ENCODE measurements around the gene PTPN6.
A peak's percentile ranks its signal among the peaks of the same experiment; 100 is the strongest.

PTPN6 gene

DNA sequence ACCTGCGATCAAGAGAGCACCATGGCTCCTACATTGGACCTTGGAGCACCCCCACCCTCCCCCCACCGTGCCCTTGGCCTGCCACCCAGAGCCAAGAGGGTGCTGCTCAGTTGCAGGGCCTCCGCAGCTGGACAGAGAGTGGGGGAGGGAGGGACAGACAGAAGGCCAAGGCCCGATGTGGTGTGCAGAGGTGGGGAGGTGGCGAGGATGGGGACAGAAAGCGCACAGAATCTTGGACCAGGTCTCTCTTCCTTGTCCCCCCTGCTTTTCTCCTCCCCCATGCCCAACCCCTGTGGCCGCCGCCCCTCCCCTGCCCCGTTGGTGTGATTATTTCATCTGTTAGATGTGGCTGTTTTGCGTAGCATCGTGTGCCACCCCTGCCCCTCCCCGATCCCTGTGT is 9.4 kb upstream of the PTPN6 start:
- no peak for DNase-seq (ENCODE audit: low read depth in 2 of 2)

DNA sequence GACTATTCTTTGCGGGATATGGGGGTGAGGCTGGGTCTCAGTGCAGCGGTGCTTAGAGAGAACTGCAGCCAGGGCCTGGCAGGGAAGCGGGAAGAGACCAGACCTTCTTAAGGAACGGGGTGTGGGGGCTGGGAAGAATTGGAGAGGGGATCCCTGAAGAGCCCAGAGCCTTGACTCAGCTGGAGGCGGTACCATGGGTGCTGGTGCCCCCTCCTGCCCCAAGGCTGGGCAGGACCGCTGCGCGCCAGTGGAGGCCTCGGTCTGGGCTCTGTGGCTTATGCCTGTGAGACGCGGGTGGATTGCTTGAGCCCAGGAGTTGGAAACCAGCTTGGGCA is 8.9 kb upstream of the PTPN6 start:
- no peak for DNase-seq (ENCODE audit: low read depth in 2 of 2)

DNA sequence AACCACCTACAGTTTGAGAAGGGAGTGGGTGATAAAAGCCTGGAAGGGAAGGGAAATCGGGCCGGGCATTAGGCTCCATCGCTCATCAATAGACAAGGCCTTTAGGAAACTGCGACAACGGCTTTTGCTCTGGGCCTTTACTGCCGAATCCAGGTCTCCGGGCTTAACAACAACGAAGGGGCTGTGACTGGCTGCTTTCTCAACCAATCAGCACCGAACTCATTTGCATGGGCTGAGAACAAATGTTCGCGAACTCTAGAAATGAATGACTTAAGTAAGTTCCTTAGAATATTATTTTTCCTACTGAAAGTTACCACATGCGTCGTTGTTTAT is 7.8 kb upstream of the PTPN6 start:
- no peak for DNase-seq (ENCODE audit: low read depth in 2 of 2)

DNA sequence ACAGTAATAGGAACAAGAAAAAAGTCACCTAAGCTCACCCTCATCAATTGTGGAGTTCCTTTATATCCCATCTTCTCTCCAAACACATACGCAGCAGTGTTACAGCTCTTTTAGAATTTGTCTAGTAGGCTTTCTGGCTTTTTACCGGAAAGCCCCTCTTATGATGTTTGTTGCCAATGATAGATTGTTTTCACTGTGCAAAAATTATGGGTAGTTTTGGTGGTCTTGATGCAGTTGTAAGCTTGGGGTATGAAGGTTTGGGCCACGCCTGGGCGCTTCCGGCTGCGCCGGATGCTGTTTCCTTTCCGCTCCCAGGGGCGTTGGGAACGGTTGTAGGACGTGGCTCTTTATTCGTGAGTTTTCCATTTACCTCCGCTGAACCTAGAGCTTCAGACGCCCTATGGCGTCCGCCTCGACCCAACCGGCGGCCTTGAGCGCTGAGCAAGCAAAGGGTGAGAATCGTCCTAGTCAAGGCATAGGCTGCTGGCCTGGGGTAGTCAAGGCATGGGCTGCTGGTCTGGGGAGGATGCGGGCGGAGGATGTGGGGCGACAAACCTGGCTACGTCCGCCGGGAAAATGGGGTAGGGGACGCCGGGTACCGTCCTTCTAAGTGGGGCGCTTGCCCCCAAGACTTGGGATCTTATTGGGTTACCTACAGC is 7.3 kb upstream of the PTPN6 start, which contains the start of the genes C12orf57 and RNU7-1:
Gene C12orf57 (plus strand): TSS at position 301 of the 659 bp plus-strand sequence. CDS start 100 bp downstream, at position 401.
Gene RNU7-1 (plus strand): TSS at position 95 of the 659 bp plus-strand sequence.
- no peak for DNase-seq (ENCODE audit: low read depth in 2 of 2)

DNA sequence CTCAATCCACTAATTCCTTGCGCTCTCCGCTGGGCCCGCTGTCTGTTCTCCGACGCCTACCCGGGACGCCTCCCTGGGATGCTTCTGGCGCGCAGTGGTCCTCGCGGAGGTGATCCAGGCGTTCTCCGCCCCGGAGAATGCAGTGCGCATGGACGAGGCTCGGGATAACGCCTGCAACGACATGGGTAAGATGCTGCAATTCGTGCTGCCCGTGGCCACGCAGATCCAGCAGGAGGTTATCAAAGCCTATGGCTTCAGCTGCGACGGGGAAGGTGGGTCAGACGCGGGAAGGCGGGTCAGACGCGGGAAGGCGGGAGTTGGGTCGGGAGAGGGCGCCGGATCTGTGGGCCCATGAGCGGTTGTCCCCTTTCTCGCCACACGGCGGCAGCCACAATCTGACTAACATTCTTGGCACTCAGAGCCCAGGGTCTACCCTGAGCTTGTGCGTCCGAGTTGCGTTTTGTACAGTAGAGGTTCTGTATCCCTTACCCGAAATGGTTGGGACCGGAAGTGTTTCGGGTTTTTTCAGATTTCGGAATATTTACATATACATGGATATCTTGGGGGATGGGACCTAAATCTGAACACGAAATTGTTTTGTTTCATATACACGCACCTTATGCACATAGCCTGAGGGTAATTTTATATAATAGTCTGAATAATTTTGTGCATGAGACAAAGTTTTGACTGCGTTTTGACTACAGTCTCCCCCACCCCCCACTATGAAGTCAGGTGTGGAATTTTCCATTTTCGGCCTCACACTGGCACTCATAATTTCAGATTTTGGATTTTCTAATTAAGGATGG is 6.6 kb upstream of the PTPN6 start:
- peak; percentile 75 to 86 for DNase-seq (ENCODE audit: low read depth in 2 of 2)

DNA sequence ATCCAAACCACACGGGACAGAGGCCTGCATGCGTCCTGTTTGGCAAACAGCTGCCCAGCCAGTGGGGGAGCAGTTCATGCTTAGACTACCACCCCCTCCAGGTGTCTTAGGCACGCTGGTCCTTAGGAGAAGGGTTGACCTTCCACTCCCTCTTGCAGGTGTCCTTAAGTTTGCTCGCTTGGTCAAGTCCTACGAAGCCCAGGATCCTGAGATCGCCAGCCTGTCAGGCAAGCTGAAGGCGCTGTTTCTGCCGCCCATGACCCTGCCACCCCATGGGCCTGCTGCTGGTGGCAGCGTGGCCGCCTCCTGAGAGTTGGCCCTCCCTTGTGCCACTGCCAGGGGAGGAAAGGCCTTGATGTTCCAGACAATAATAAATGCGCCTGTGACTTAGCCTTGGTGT is 5.5 kb upstream of the PTPN6 start:
- DNase-seq (ENCODE audit: low read depth in 2 of 2): no peak

DNA sequence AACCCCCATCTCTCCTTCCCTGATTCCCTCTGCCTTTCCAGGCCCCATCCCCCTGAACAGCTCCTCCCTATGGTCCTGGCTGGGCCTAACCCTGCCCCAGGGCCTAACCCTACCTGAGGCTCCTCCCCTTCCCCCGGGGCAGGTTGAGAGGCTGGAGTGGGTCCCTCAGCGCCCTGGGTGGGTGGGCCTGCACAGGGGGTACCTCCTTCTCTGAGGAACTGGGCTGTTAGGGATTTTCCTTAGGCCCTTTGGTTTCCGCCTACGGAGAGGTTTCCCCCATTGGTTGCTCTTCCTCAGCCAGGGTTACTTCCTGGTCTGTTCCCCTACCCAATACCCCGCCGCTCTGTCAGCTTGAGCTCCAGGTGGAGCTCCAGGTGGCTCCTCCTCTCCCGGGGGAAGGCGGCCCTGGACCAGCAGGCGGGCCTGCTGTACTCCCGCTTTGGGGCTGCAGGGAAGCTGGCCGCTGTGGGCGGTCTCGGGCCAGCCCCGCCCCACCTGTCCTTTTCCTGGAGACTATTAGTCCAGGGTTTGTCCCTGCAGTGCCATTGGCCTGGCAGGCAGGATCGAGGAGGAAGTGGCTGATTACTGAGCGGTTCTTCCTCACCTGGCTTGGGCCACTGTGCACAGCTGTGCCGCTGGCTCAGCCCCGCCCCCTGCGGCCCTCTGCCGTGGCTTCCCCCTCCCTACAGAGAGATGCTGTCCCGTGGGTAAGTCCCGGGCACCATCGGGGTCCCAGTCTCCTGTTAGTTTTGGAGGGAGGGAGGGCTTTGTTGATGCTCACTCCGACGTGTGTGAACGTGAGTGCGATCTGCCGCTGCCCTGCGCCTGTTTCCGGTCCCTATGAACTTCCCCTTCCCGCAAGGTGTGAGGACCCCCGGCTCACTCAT is 4.9 kb upstream of the PTPN6 start:
- DNase-seq (ENCODE audit: low read depth in 2 of 2): peak in 1 of 2 donors; percentile 69

DNA sequence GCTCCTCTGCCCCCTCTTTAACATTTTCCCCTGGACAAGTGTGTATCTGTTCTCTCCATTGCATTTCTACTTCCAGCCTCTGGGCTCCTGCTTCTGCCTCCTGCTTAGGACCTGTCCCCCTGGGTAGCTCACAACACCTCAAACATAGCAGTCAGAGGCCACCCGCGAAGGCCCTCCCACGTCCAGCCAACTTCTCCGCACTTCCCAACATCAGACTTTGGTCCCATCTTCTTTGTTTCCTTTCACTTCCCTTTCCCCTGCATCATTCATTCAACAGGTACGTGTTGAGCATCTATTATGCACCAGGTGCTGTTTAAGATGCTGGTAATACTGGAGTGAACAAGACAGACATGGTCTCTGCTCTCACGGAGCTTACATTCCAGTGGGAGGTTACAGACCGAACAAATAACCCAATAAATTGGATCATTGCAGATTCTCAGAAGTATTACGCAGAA is 4.2 kb upstream of the PTPN6 start:
- DNase-seq (ENCODE audit: low read depth in 2 of 2): no peak

DNA sequence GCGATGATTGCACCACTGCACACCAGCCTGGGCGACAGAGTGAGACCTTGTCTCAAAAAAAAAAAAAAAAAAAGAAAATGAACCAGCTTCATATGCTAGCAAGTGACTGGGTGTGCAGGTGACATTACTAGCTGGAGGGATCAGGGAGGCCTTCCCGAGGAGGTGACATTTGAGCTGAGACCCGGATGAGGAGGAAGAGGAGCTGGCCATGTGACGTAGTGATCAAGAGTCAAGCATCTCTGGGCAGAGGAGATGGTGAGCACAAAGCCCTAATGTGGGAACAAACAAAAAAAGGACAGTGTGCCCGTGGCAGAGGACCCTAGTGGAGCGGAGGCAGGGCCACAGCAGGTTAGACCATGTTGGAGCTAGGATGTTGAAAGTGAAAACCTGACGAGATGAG is 3.5 kb upstream of the PTPN6 start:
- DNase-seq (ENCODE audit: low read depth in 2 of 2): no peak

DNA sequence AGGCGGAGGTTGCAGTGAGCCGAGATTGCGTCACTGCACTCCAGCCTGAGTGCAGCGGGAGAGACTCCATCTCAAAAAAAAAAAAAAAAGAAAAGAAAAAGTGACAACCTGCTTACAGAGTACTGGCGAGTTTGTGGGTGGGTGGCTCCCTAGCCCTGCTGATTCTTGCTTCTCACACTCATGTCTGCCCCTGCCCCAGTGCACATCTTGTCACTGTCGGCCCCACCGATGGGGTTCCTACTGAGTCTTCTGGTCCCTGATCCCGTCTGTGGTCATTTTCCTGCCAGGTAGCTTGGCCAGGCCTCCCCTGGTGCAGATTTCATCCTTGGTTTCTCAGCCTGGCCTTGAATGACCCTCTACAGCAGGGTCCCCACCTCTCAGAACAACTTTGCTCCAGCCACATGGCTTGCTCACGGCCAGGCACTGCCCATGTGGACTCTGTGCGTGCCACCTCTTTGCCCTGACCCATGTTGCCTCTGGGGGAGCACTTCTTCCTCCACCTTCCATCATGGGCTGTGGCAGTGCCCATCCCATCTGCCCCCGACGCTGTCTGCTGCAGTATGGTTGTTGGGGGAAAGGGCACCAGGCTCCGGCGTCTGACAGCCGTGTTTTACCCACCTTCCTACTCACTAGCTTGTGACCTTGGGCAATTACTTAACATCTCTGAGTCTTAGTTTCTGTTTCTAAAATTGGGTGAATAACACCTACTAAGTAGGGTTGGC is 2.1 kb upstream of the PTPN6 start:
- DNase-seq (ENCODE audit: low read depth in 2 of 2): no peak

DNA sequence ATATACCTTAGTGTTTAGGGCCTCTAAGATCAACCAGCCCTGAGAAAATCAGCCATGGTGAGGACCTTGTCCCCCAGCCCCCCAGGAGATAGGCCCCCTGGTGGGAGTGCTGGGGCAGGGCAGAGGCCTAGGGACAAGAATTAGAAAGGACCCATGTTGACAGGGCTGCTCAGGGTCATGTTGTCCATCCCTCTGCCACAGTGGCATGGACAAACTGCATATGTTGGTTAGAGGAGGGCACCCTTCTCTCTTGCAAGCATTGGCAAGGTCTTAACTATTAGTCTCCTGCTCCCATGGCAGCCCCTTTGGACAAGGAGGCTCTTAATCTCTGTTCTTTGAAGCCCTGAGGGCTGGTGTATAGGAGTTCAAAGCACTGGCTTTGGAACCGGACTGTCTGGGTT is 755 bp upstream of the PTPN6 start:
- no peak for DNase-seq (ENCODE audit: low read depth in 2 of 2)

DNA sequence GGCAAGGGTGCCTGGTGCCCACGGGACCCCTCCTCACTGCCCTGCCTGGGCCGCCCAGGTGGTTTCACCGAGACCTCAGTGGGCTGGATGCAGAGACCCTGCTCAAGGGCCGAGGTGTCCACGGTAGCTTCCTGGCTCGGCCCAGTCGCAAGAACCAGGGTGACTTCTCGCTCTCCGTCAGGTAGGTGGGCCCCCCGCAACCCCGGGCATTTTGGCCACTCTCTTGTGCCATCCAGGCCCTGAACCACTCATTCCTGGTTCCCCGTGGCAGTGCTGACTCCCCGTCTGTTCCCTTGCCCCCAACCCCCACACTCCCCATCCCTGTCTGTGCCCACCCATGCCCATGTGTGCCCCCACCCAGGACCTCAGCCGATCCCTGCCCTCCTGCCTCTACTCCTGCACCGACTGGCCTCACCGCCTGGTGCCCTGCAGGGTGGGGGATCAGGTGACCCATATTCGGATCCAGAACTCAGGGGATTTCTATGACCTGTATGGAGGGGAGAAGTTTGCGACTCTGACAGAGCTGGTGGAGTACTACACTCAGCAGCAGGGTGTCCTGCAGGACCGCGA is 480 bp downstream of the PTPN6 start:
- no peak for DNase-seq (ENCODE audit: low read depth in 2 of 2)

DNA sequence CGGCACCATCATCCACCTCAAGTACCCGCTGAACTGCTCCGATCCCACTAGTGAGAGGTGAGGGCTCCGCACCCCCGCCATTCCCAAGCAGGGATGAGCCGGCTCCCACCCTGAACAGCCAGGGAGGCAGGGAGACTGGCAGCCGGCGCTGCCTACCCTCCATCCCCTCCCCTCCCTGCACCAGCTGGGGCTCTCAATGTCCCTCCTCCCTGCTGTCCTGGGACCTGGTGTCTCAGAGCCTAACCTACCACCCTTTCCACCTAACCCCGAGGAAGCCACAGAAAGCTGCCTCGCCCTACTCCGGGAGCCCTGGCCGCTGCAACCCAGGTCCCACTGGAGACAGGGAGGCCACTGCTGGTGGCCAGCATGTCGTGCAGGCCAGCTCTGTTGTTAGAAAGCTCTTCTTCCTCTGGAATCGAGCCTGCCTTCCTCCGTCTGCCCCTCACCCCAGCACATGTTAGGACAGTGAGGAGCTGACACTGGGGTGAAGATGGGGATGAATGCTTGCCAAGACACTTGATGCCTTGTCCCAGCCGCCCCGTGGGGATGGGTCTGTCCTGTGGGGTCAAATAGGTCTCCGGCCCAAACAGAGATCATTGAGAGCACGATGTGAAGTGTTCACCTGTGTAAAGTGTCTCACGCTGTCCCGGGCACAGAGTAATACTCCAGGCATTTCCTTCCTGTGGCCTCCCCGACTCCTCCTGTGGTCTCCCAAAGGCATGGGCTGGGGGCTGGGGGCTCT is 1.1 kb downstream of the PTPN6 start:
- no peak for DNase-seq (ENCODE audit: low read depth in 2 of 2)

DNA sequence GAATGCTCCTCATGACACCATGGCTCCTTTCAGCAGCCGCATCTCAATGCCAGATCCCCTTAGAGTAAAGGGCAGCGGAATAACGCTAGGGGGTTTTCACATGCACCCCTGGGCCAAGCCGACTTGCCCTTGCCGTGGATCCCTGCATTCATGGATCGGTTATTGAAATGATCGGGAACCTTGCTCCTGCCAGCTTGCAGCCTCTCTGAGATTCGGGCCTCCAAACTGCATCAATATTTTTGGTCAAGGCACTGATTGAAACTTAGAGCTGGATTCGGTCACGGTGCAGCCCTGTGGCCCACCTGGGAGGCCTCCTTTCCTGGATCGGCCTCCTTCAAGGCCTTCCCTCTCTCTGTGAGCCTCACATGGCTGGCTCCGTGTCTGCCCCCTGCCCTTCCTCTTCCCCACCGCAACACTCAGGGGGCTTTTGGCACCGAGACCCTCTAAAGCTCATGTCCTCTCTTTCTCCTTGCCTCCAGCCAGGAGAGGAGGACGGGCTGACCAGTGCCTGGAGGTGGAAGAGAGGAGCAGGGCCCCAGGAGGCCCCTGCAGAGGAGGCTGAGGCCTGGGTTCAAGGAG is 1.8 kb downstream of the PTPN6 start:
- no peak for DNase-seq (ENCODE audit: low read depth in 2 of 2)

DNA sequence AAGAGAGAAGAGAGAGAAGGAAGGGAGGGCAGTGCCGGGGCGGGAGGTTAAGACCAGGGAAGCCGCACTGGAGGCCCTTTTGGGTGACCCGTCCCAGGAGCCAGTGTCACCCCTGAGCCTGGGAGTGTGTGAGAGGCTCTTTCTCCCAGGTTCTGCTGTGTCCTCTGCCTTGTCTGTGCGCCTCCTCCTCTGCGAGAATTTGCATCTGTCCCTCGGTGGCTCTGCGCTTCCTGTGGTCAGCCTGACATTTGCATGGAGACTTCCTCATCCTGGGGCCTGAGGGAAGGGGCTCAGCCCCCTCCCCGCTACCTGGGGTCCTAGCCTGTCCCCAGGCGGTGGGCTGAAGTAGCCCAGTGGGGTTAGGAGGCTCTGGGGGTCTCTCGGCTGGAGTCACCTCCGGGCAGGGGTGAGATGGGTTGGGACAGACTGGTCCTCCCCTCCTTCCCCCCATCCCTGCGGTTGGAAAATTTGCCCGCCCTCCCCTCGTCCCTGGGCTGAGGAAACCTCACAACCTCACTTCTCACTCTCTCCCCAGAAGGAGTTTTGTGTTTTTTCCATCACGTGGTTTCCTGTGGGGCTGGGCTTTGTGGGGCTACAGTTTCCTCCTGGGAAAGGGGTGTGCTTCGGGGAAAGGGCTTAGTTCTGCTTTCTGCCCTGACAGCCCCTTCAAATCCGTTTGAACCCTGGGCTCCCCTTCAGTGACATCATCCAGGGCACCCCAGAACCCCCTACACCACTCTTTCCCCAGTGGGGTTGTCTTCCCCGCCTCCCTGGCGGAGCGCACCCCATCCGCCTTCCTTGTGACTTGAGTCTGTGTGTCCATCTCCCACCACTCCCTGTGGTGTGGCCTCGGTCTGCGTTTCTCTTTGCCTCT is 2.5 kb downstream of the PTPN6 start:
- peak in 1 of 2 donors; percentile 75 for DNase-seq (ENCODE audit: low read depth in 2 of 2)

DNA sequence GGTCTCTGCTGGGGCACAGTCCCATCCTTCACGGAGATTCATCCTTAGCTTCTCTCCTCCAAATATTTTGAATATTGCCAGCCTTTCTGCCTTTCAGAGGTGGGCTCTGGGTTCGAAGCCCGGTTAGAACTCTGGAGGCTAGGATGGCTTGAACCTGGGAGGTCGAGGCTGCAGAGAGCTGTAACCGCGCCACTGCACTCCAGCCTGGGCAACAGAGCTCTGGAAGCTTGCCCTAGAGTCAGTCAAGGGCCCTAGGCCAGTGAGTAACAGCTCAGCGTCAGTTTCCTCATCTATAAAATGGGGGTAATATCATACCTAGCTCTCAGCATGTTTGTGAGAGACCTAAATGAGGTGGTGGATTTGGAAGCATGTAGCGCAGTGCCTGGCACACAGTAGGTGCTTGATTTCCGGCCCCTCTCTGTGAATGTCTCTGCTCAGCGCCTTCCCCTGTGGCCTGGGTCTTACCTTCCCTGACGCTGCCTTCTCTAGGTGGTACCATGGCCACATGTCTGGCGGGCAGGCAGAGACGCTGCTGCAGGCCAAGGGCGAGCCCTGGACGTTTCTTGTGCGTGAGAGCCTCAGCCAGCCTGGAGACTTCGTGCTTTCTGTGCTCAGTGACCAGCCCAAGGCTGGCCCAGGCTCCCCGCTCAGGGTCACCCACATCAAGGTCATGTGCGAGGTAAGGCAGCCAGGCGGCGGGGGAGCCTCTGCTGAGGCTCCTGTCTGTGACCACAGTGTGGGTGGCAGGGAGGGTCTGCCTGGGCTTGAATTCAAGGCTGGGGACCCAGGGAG is 3.4 kb downstream of the PTPN6 start:
- no peak for DNase-seq (ENCODE audit: low read depth in 2 of 2)

DNA sequence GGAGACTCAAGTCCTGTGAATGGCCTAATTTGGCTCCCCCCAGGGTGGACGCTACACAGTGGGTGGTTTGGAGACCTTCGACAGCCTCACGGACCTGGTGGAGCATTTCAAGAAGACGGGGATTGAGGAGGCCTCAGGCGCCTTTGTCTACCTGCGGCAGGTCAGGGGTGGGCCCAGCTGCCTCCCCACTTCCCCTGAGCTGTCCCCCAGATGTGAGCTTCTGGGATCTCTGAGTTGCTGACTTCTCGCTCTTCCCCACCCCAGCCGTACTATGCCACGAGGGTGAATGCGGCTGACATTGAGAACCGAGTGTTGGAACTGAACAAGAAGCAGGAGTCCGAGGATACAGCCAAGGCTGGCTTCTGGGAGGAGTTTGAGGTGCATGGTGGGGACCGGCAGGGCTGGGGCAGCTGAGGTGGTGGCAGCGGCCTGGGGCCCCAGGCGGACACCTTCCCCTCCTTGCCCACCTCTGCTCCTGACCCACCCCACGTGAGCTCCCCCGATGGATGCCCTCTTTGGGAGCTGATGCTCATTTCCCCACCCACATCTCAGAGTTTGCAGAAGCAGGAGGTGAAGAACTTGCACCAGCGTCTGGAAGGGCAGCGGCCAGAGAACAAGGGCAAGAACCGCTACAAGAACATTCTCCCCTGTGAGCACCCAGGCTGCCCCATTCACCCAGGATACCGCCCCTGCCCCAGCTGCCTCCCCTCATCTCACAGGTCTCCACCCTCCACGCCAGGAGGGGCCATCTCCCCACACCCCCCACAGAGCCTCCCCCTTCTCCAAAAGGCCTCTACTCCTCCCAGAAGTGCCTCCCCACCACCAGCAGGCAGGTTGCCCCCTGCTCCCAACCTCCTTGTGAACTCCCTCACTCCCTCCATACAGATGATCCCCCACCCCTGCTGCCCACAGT is 4.2 kb downstream of the PTPN6 start:
- DNase-seq (ENCODE audit: low read depth in 2 of 2): no peak

Data from activated CD4-positive, alpha-beta T cell treated with anti-CD3 and anti-CD28 coated beads for 24 hours (primary cell).